HL-60/S4 treated with phorbol 12-myristate 13-acetate at 8.2 ng/mL for 4 days and 3 days (cell line): ENCODE measurements around the gene TOR4A.

ENCODE experiments used
- in situ Hi-C: fragments of 300-500 bp; cut with MboI; formaldehyde crosslinking; loops from 2 replicates; pipeline ENCODE4 v1.15.0; 2022; ENCODE audit warnings: low sequenced_read_pairs

Gene TOR4A

DNA sequence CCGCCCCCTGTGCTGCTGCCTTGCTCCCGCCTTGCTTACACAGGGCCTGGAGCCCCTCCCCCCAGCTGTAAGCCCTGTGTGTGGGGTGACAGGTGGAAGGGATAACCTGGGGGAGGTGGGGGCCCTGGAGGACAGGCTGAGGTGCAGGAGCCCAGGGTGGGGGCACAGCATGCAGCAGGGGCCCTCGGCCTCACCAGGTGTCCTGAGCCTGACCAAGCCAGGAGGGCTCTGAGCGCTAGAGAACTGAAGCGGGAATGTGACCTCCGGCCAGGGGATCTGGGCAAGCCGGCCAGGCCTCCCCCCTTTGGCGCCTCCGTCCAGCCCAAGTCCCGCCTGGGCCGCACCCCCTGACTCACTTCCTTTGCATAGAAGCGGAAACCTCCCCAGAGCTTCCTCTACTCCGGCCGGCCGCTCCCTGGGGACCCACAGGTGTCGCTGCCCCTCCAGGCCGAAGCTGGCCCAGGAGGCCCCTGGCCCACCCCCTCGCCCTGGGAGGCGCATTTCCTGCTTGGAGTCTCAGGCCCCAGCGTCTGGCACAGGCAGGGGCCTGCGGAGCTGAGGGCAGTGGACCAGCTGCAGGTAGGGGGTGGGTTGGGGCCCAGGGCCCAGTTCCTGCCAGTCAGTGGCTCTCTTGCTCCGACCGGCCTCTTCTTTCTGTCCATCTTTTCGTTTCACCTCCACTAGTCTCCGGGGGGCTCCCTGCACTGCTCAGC, at the start of gene TOR4A:
TSS of gene TOR4A (plus strand) at position 398 of the 713 bp plus-strand sequence. CDS start 964 bp downstream, outside the sequence.
- in situ Hi-C loops: no loop called here

- in situ Hi-C loops: loop anchor here (10.0 kb wide), 1 partner anchor 103 kb away; no protein-coding TSS in a partner anchor
These were observed 49.5 kb upstream of the TOR4A start for GRCh38 chr9:137227853-137228505.

DNA sequence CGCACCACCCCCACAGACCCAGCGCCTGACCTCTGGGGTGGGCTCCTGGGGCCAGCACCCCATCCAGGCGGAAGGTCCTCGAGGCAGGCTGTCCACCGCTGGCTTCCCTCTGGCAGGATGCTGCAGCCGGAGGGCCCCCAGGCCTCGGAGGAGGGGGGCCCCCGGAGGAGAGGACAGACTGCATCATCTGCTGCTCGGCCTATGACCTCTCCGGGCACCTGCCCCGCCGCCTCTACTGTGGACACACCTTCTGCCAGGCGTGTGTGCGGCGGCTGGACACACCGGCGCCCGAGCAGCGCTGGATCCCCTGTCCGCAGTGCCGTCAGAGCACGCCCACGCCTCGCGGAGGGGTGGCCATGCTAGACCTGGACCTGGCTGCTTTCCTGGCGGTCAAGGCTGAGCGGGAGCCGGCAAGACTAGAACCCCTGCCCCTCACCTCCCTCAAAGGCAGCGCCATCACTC, 49.0 kb upstream of the TOR4A start:
- in situ Hi-C loops: loop anchor here (10.0 kb wide), 1 partner anchor 104 kb away; no protein-coding TSS in a partner anchor

- in situ Hi-C loops: loop anchor here (10.0 kb wide), 1 partner anchor 104 kb away; no protein-coding TSS in a partner anchor
These were observed 48.3 kb upstream of the TOR4A start for GRCh38 chr9:137228968-137229896.

DNA sequence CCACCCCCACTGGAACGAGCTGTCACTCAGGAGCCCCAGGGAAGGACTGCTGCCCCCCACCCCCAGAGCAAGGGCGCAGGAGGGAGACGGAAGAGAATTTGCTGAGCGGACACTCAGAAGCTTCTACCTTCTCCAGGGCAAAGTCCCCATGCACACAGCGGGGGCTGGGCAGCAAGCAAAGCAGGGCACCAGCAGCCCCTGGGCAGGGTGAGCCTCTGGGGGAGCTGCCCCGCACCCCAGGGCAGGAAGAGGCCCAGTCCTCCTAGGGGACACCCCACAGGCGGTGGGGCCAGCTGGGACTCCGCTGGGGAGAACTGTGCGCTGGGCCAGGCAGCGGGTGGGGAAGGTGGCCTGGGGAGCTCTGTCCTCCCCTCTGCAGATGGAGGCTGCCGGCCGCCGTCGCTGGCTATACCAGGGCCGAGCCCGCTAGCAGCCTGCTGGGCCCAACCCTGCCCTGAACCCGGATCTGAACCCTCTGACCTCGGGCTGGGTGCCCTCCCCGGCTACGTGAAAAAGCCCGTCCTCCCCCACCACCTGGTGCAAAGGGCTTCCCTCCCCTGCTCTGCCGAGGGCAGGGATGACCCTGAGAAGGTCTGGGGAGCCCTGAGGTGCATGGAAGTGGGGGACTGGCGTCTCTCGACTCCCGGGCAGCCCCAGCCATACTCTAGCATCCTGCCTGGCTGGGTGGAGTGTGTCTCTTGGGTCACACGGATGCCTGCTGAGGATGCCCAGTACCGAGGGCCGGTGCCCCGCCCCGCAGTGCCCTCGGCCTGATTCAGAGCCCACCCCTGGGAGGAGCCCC, 47.4 kb upstream of the TOR4A start:
- in situ Hi-C loops: loop anchor here (10.0 kb wide), 1 partner anchor 105 kb away; no protein-coding TSS in a partner anchor

DNA sequence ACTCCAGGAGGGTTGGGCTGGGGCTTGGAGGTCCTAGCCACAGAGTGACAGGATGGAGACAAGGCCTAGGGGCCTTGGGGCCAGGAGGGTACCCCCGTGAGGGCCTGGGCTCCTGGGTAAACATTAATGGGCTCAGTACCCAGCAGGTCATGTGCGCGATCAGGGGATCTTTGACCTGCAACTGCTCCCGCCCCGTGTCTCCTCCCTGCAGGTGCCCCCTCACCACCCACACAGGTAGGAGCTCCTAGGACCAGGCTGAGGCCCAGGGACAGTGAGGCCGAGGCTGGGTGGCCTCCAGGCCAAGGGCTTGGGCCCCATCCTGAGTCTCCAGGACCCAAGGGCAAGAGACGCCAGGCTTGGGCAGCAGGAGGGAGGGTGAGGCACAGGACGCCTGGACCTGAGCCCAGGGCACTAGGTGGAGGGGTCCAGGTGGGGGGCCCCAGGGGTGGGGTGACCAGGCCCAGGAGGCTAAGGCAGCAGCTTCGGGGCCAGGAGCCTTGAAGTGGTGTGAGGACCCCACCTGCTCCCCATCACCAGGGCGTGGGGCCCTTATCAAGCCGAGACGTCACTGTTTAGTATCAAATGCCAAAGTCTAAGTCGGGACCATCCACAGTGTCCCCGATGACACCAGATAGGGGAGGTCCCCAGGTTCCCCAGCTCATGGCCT, 46.7 kb upstream of the TOR4A start, which contains the start of gene SLC34A3:
TSS of gene SLC34A3 (plus strand) at position 197 of the 667 bp plus-strand sequence. CDS start 802 bp downstream, outside the sequence.
- in situ Hi-C loops: no loop called here

DNA sequence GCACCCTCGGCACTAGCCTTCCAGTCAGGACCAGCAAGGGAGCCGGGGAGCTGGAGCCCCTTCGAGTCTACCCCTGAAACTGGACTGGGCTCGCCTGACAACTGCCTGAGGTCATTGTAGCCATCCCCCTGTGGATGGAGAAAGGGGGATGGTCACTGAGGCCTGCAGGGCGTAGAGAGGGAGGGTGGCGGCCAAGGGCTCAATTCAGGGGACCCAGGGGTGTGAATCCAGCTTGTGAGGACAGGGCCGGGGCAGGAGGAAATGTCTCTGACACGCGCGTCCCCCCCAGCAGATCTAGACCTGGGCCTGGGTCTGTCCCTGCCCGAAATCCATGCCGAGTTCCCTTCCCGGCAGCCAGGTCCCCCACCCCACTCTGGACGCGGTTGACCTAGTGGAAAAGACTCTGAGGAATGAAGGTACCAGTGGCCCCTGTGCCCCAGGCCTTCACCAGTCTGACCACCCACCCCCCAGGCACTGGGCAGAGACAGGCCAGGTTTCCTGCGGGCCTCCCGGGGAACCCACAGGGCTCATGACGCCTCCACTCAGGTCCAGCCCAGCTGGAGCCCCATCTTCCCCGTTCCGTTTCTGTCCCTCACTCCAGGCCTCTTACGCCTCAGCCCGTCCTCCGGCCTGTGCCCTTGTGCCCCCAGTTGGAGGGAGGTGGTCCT, 46.0 kb upstream of the TOR4A start:
- in situ Hi-C loops: no loop called here

- in situ Hi-C loops: no loop called here
These were observed 45.4 kb upstream of the TOR4A start for GRCh38 chr9:137232101-137232500.

GRCh38 chr9:137232510-137232909, 45.0 kb upstream of the TOR4A start:
- in situ Hi-C loops: no loop called here

GRCh38 chr9:137233143-137233980, 44.2 kb upstream of the TOR4A start:
- in situ Hi-C loops: no loop called here

GRCh38 chr9:137234055-137234697, 43.4 kb upstream of the TOR4A start:
- in situ Hi-C loops: no loop called here

DNA sequence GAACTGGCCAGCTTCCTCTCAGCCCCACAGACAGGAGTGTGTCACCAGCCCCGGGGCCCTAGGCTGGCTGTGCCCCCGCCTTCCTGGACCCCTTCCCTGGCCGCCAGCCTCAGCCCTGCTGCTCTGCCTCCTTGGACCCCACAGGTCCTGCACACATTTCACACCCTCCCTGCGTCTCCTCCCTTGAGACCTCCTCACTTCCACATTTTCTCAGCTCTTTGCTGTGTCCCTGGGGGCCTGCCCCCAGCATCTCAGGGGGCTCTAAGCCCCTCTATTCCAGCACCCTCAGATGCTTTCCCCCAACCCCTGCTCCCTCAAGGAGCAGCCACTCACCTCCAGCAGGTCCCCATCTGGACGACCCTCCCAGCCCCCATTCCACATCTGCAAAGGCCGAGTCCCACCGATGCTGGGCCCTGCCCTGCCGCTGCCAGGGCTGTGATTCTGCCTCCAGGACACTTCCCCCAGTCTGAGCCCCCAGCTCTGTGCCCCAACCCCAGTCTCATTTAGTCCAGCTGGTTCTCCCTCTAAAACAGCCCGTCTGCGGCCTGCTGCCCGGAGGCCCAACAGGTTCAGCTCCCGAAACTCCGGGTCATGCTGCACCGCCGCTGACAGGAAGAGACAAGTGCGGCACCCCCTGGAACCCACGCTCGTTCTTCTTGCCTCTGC, 42.6 kb upstream of the TOR4A start:
- in situ Hi-C loops: no loop called here

DNA sequence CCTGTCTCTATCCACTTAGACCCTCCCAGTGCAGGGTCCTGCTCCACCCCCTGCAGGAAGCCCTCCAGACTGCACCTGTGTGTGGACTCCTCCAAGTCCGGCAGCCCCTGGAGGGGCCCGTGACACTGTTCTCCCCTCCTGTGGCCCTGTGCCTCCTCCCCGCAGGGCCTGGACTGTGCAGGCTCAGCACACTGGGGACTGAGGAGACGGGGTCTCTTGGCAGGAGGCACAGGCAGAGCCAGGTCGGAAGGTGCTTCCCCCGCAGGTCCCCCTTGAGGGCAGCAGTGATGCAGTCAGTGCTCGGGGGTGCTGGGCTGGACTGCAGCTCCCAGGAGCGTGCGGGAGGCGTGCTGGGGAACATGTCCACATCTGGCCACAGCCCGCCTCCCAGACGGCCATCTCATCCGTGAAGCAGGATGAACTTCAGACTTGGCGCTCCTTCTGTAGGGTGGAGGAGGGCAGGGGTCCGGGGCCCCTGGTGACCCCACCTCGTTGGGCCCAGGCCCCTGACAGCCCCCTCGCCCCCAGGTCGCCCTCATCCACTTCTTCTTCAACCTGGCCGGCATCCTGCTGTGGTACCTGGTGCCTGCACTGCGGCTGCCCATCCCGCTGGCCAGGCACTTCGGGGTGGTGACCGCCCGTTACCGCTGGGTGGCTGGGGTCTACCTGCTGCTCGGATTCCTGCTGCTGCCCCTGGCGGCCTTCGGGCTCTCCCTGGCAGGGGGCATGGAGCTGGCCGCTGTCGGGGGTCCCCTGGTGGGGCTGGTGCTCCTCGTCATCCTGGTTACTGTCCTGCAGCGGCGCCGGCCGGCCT, 41.9 kb upstream of the TOR4A start:
- in situ Hi-C loops: no loop called here

GRCh38 chr9:137236238-137236935, 41.1 kb upstream of the TOR4A start:
- in situ Hi-C loops: no loop called here

DNA sequence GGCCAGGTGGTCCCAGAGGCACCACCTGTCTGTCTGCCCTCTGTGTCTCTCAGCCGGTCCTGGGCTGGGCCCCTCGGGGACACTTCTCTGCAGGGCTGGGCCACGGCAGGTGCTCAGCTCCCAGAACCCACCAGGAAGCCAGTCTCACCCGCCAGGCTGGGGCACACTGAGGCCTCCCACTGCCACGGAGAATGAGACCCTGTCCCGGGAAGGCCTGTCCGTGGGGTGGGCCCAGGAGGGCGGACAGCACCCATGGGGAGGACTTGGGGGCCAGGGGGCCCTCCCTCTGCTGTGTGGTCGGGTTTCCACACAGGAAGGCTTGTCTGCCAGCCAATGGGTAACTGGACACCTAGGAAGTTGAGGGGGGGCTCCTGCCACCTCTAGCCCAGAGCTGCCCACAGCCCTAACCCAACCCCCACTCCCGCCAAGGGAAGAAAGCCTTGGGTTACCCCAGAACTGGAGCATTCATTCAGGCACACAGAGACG, 40.5 kb upstream of the TOR4A start:
- in situ Hi-C loops: no loop called here
